Right ventricle myocardium inferior (tissue), 1 donor: ENCODE results near the gene DGCR8. TPM values are rescaled to one million over a fixed set of nuclear protein-coding genes. Genes with fewer than 3 reads are reported as not detected.

Experiments used
- ATAC-seq: fragments of 200-7000 bp; cut with Tn5 transposase; one replicate; pipeline ENCODE4 v1.9.1; 2020; ENCODE audit warnings: mild to moderate bottlenecking, moderate library complexity
- DNase-seq: peaks from one replicate; pipeline ENCODE4 v3.0.0; 2021; ENCODE audit errors: missing footprints
- intact Hi-C: fragments of 100-400 bp; cut with DNase I; formaldehyde crosslinking; loops from one replicate; pipeline ENCODE4 v1.11.0; 2022
- total RNA-seq: library from RNA; stranded (reverse); fragmentation: NEBNext Ultra II Directional; extraction: Animal tissue kit (Norgen Biotek cat#: 25700); gene quantifications from one replicate; pipeline ENCODE4 v1.2.1, GENCODE V29; 2021
- donor health status: DM: no; HTN: yes; CAD: no; lungs with severe emphysema.

The DGCR8 gene
- total RNA-seq, 1 donor from 2014 or later = 18.0 TPM

- no peak for ATAC-seq
- intact Hi-C loops = no loop called here
- DNase-seq = no peak
Measured at GRCh38 chr22:20046730-20047129, 33.3 kb upstream of the DGCR8 start.

GRCh38 chr22:20051927-20052308, 28.1 kb upstream of the DGCR8 start:
- DNase-seq (no peak), ATAC-seq (no peak)
- intact Hi-C loops = no loop called here

GRCh38 chr22:20052309-20053259, 27.5 kb upstream of the DGCR8 start:
- DNase-seq (peak; percentile 64), ATAC-seq (no peak)
- intact Hi-C loops = no loop called here

- intact Hi-C loops = no loop called here
- peak; percentile 29 for ATAC-seq
- DNase-seq = peak; percentile 50
Measured at GRCh38 chr22:20053407-20054033, 26.5 kb upstream of the DGCR8 start.

GRCh38 chr22:20054034-20054427, 26.0 kb upstream of the DGCR8 start:
- DNase-seq (peak; percentile 41), ATAC-seq (peak; percentile 21)
- intact Hi-C loops = no loop called here

GRCh38 chr22:20054485-20054884, 25.6 kb upstream of the DGCR8 start:
- intact Hi-C loops = no loop called here
- ATAC-seq (no peak), DNase-seq (peak; percentile 8)

GRCh38 chr22:20055144-20055543, 24.9 kb upstream of the DGCR8 start:
- DNase-seq = no peak
- no peak for ATAC-seq
- intact Hi-C loops = no loop called here

GRCh38 chr22:20055654-20056053, 24.4 kb upstream of the DGCR8 start:
- DNase-seq (peak; percentile 41), ATAC-seq (no peak)
- intact Hi-C loops = no loop called here

GRCh38 chr22:20056161-20056560, 23.9 kb upstream of the DGCR8 start:
- intact Hi-C loops = no loop called here
- ATAC-seq (no peak), DNase-seq (peak; percentile 48)

- ATAC-seq (no peak), DNase-seq (peak; percentile 65)
- intact Hi-C loops = no loop called here
Measured at GRCh38 chr22:20056696-20057386, 23.2 kb upstream of the DGCR8 start.

GRCh38 chr22:20057596-20058268, 22.3 kb upstream of the DGCR8 start:
- DNase-seq (peak; percentile 11), ATAC-seq (no peak)
- intact Hi-C loops = no loop called here

- intact Hi-C loops = no loop called here
- DNase-seq = no peak
- ATAC-seq = no peak
Measured at GRCh38 chr22:20058989-20059770, 20.9 kb upstream of the DGCR8 start.

GRCh38 chr22:20060700-20061480, 19.2 kb upstream of the DGCR8 start:
- intact Hi-C loops = no loop called here
- DNase-seq (peak; percentile 33), ATAC-seq (no peak)

- intact Hi-C loops = no loop called here
- DNase-seq = peak; percentile 67
- ATAC-seq = peak; percentile 5
Measured at GRCh38 chr22:20061481-20061861, 18.6 kb upstream of the DGCR8 start.

- intact Hi-C loops = no loop called here
- ATAC-seq (no peak), DNase-seq (peak; percentile 41)
Measured at GRCh38 chr22:20062043-20062765, 17.8 kb upstream of the DGCR8 start.

GRCh38 chr22:20062766-20063083, 17.3 kb upstream of the DGCR8 start:
- intact Hi-C loops = no loop called here
- DNase-seq (peak; percentile 13), ATAC-seq (no peak)
